ENCODE results near the gene CARNS1.
A peak's percentile ranks its signal among the peaks of the same experiment; 100 is the strongest.

The CARNS1 gene

GRCh38 chr11:67415501-67416304 is at the start of gene CARNS1:
Gene CARNS1 (plus strand): TSS chr11:67415678. CDS start chr11:67416200, 522 bp downstream.
- DNase-seq, result no peak

- no peak for DNase-seq
Measured at GRCh38 chr11:67365736-67366444, 49.6 kb upstream of the CARNS1 start.

- no peak for DNase-seq
Measured at GRCh38 chr11:67366546-67366945, 48.9 kb upstream of the CARNS1 start.

DNA sequence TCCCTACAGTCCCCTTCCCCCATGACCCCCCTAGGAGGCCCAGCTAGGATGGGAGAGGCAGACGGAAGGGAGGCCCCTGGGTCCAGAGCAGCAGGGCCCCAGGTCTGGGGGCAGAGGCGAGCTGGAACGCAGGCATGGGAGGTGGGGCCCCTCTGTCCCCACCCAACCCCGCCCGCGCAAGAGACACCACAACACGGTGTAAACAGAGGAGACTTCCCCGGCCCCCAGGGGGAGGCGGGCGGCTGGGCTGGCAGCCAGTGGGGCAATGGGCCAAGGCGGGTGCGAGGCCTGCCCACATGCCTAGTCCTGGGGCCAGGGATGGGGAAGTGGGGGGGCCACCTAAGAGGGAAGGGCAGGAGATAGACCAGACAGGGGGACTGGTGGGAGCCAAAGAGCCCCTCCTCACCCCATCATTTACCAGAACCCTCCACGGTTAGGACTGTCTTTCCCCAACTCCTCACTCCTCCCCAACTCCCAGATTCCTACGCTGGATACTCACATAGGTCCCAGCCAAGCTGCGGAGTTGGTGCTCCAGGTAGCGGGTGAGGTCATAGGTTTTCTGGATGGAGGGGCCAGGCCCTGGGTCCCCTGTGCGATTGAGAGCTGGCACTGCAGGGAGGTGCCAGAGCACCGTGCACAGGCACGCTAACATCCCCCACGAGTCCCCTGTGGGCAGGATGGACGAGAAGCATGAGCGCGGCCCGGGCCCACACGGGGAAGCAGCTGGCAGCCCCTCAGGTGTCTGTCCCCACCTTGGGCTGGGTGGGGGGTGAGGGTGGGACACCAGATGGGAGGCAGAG is 48.3 kb upstream of the CARNS1 start:
- DNase-seq, result no peak

- no peak for DNase-seq
Measured at GRCh38 chr11:67367761-67368227, 47.7 kb upstream of the CARNS1 start.

DNA sequence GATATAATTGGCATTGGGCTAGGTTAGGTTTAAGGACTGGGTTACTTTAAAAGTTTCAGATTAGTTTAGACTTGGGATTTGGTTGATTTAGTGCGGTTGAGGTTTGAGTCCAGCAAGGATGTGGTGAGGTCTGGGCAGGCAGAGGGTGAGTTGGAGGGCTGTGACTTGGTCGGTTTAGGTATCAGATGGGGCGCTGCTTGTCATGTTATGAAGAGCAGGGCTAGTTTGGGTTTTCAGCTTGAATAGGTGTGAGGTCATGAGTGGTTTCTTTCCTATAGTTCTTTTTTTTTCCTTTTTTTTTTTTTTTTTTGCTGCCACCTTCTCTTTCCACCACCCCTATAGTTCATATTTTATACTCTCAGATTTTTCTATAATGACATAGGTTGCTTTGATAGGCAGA is 46.9 kb upstream of the CARNS1 start:
- DNase-seq, result peak; percentile 51

DNA sequence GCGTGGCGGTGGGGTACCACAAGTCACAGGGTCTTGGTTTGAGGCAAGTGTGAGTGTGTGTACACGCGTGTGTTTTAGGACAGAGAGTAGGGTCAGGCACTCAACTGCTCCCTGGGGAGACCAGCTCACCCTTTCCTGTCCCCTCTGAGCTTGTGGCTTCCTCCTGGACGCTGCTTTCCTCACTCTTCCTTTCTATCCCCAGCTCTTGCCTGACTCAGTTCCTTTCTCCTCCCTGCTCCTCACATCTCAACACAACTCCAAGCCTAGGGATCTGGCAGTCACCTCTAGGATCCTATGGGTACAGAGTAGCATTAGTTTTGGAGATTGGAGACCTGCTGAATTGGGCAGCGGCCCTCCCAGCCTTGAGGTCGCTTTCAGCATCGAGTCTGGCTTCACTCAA is 46.2 kb upstream of the CARNS1 start:
- no peak for DNase-seq

DNA sequence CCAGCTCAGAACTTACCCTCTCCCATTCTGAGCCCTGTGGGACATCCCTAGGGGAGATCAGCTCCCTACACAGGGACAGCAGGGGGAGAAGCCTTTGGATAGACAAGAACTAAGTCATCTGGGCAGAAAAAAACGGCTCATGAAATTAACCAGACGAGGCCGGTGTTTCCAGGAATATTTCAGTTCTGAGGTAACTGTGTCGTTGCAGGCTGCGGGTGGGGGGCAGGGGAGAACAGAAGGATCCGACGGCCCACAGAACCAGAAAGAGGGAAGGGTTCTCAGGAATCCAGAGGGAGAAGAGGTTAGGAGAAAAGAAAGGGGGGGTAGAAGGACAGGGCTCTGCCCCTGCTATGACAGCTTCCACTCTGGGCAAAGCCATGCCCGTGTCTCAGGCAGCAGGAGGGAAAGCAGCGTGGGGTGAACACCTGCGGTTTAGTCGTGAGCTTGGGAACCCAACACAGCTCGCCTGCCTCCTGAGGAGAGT is 45.6 kb upstream of the CARNS1 start:
- DNase-seq, result no peak

GRCh38 chr11:67370351-67371076 is 45.0 kb upstream of the CARNS1 start:
- no peak for DNase-seq

DNA sequence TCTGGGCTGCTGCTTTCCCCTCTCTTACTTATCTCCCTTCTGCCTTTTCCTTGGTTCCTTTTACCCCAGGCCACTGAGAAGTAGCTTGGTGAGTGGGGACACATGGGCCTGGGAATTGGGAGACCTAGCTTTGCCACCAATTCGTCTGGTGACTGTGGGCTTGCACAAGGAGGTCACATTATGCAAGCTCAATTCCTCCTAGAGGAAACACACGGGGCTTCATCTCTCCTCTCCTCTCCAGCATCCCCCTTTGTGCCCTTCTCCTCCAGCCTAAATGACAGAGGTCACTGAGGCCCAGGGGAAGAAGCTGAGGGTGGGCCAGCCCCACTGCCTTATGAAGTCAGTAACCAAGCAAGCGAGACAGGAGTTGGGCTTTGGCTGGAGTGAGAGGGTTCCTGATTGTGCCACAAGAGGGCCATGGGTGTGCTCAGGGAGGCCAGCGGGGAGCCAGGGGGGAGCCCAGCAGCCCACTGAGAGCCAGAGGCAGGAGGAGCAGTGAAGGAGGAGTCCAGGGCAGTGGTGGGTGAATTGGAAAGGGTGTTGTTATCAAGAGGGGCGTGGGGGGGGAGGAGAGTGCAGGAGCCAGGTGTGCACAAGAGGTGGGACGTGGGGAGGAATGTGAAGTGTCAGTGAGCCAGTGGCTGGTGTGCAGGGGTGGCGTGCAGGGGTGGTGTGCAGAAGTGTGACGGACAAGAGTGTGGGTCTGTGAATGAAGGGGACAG is 44.1 kb upstream of the CARNS1 start:
- peak; percentile 46 for DNase-seq

DNA sequence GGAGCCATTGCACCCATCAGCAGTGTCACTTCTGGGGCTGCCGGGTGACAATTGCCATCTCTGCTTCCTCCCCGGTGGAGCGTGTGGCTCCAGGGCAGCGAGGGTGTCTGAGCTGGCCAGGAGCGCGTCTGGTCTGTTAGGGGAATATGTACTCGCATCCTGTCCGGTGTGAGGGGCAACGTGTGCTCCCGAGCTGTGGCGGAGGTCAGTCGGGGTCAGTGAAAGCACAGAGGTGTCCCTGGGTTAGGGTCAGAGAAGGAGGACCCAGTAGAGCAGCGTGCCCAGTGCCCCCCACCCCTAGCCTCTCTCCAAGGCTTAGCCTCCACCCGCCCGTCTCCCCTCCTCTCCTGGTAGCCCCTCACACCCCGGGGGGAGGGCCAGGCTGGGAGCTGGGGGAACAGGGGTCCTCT is 43.6 kb upstream of the CARNS1 start:
- no peak for DNase-seq

DNA sequence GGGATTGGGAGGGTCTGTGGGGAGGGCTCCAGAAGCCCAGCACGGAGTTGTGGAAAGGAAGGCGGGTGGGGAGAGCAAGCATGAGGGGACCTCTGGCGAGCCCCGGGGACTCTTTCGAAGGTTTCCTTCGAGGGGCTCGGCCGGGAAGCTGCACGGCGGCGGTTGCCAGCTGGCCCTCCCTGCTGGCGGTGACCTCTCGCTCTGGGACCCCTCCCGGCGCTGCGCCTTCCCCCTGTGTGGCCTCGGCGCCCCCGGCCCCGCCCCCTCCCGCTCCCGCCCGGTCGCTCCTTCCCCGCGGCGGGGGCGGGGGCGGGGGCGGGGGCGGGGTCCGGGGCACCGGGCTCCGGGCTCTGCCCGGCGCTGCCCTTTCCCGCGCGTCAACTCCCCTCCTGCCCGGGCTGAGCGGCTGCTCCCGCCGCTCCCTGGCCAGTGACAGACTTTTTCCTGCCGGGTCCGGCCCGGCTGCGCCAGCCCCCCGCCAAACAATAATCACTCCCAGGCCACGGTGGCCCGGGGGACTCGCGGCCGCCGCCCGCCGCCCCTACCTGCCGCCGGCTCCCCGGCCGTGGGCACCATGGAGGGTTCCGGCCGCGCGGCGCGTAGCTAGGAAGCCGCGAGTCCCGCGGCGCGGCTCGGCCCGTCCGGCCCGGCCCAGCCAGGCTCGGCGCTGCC is 43.0 kb upstream of the CARNS1 start:
- no peak for DNase-seq

DNA sequence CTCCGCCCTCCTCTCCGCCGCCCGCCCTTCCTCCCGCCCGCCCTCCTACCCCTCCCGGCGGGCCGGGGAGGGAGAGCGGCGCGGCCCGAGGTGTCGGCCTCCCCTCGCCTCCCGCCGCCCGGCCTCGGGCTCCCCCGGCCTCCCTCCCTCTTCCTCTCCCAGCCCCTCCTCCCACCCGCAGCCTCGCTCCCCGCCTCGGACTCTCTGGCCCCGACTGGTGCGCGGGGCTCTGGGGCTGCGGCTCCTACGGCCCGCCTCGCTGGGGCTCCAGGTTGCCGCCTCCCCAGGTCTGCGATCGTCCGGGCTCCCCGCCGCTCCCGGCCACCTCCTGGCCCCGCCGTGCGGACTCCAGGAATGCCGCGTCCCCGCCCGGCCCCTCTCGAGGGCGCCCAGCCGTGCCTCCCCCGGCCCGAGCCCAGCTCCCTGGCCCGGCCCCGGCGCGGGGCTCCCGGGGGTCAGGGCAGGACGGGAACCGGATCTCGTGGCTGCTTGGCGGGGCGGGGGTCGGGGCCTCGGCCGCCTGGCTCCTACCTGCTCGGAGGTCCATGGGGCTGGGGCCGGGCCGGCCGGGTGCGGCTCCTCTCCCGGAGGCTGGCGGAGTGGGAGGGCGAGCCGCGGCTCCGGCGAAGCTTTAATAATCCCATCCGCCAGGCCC is 42.4 kb upstream of the CARNS1 start, which contains the start of gene CLCF1:
Gene CLCF1, minus strand, starts transcription at position 606 of the 655 bp plus-strand sequence. Its CDS starts 59 bp downstream, at position 547.
- peak; percentile 49 for DNase-seq

DNA sequence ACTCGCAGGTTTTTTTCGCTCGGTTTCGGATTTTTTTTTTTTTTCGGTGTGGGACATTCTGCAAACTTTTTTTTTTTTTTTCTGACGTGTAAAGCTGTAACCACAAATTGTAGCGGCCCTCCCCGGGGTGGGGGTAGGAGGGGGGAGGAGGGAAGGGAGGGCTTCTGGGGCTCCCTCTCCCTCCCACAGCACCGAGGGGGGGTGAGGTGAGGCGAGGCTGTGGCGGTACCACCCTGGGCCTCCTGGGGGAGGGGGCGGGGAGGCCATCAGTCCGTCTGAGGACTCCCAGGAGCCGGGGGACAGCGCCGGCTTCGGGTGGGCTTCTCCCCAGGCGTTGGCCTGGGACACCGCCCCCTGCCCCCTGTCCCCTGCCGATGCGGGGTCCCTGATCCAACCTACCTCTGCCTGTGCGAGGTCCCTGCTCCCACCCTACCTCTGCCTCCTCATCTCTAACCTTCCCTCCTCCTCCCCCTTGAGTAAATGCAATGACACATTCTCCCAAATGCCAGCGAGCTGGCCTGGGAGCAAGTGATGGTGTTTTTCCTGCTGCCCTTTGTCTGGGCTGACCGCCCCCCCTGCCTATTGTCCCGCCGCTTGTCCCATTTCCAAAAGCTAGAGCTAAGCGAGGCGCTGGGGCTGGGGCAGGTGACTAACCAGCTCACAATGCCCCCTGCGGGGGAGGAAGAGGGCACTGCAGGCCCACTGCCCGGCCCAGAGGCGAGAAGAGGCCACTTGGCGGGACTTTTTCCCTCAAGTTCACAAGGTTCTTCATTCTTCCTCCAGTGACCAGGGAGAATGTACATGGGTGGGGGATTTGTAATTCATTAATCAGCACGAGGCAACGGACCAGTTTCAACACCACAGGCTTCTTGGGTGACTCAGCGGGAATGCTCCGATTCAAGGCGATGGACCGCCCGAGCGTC is 41.6 kb upstream of the CARNS1 start:
- peak; percentile 92 for DNase-seq

- no peak for DNase-seq
Measured at GRCh38 chr11:67374571-67375281, 40.8 kb upstream of the CARNS1 start.

- no peak for DNase-seq
Measured at GRCh38 chr11:67375320-67376055, 40.0 kb upstream of the CARNS1 start.

DNA sequence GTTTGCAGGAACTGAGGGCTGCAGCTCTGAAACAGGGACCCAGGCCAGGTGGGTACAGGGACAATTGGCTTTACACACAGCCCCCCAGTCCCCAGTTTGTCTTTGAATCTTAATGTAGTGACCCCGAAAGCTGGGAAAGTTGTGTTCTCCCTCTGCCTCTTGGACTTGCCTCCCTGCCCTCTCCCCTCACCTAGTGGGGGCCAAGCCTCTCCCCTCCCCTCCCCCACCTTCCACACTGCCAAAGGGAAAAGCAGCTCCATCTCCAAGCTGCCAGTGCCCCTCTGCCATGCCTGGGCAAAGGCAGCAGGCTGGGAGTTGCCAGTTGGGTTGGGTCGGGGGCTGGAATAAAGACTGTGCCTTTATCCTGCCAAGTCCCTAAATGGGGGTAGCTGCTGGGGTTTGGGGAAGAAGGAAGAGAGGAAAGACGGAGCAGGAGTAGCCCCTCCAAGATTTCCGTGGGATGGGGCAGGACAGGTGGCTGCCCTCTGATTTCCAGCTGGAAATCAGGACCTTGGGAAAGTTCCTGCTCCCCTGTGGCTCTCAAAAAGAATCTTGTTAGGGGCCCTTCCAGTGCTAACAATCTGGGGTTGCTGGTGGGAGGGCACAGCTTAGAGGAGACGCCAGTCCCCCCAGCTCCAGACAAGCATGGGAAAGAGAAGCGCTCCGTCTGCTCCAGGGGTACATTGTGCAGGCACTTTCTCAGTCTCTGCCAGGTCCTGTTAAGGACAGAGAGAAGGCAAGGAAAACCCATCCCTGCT is 39.2 kb upstream of the CARNS1 start:
- no peak for DNase-seq
